A549 (cell line): Measurements from ENCODE around the gene ATOX1. TPM values are rescaled to one million over a fixed set of nuclear protein-coding genes. Genes with fewer than 3 reads are reported as not detected.
A peak's percentile ranks its signal among the peaks of the same experiment; 100 is the strongest.

Source experiments
- ATAC-seq, 2 experiments: fragments of 200-7000 bp in 1 of 2; fragments of >200 bp in 1 of 2; cut with Nextera tagmentation in 1 of 2; cut with Tn5 transposase in 1 of 2; 3 replicates each; pipeline versions ENCODE4 v1.8.0 to v1.9.1; 2018 to 2020; ENCODE audit warnings: mild to moderate bottlenecking in 1 of 2, moderate library complexity in 1 of 2
- CTCF ChIA-PET: fragments of 300-600 bp; sonication (Branson Sonifier 250); formaldehyde crosslinking; extraction: SDS; loops from one replicate; lab custom pipeline; 2021; ENCODE audit warnings: antibody characterized with exemption, inconsistent platforms; lab: Yijun Ruan, JAX
- POLR2A ChIA-PET: fragments of 350-600 bp; formaldehyde crosslinking; extraction: SDS; loops from one replicate; lab custom pipeline; 2021; ENCODE audit warnings: antibody characterized with exemption, inconsistent platforms; lab: Yijun Ruan, JAX
- DNase-seq, 2 experiments: peaks; one replicate each; pipeline versions ENCODE4 v3.0.0 to v3.0.0-alpha.2; 2011 to 2016; ENCODE audit warnings: low read depth in 1 of 2, low spot score in 1 of 2
- FAIRE-seq: peaks from 2 replicates; lab custom pipeline; 2011; peaks lifted over from hg19 to GRCh38; lab: Jason Lieb, UNC
- H3K27ac ChIP-seq, 2 experiments: fragments of >200 bp; sonication (Bioruptor Twin); formaldehyde crosslinking; 3 replicates each; pipeline ENCODE4 v1.5.1; 2016 to 2017
- H3K4me1 ChIP-seq: fragments of >200 bp; sonication (Bioruptor Twin); formaldehyde crosslinking; 3 replicates; pipeline ENCODE4 v1.6.1; 2016
- H3K4me2 ChIP-seq: fragments of >200 bp; sonication (Bioruptor Twin); formaldehyde crosslinking; 3 replicates; pipeline ENCODE4 v1.6.1; 2016
- H3K4me3 ChIP-seq: fragments of >200 bp; sonication (Bioruptor Twin); formaldehyde crosslinking; 3 replicates; pipeline ENCODE4 v1.5.1; 2016
- H3K9me3 ChIP-seq: fragments of >200 bp; sonication (Bioruptor Twin); formaldehyde crosslinking; 3 replicates; pipeline ENCODE4 v1.6.1; 2016
- BHLHE40 ChIP-seq: IDR thresholded peaks from 2 replicates; pipeline ENCODE4 v1.6.1; 2012; ENCODE audit warnings: low read depth, low read length, inconsistent platforms
- CBX2 ChIP-seq: fragments of 200-600 bp; sonication (generic); IDR thresholded peaks from 2 replicates; pipeline ENCODE4 v1.6.1; 2016; ENCODE audit warnings: low read depth, mild to moderate bottlenecking, borderline replicate concordance
- CEBPB ChIP-seq, 2 experiments: fragments of >200 bp in 1 of 2; sonication (Bioruptor Twin) in 1 of 2; formaldehyde crosslinking in 1 of 2; IDR thresholded peaks; 2 replicates each; pipeline ENCODE4 v1.6.1; 2012 to 2016
- E2F6 ChIP-seq: IDR thresholded peaks from 2 replicates; pipeline ENCODE4 v1.6.1; 2012; ENCODE audit warnings: low read depth, borderline replicate concordance
- EHF ChIP-seq: fragments of 250-450 bp; sonication (Bioruptor Pico); IDR thresholded peaks from 2 replicates; pipeline ENCODE4 v1.5.0; 2020; ENCODE audit warnings: mild to moderate bottlenecking
- ELK1 ChIP-seq: fragments of 150-350 bp; IDR thresholded peaks from 2 replicates; pipeline ENCODE4 v1.6.1; 2014; ENCODE audit warnings: low read depth, mild to moderate bottlenecking, low read length
- FOSB ChIP-seq: fragments of 250-450 bp; sonication (Bioruptor Pico); IDR thresholded peaks from 2 replicates; pipeline ENCODE4 v1.5.0; 2020; ENCODE audit warnings: mild to moderate bottlenecking, moderate library complexity
- FOXS1 ChIP-seq: fragments of 250-450 bp; sonication (Bioruptor Pico); IDR thresholded peaks from 2 replicates; pipeline ENCODE4 v1.5.0; 2020; ENCODE audit warnings: mild to moderate bottlenecking, moderate library complexity
- GATA3 ChIP-seq: IDR thresholded peaks from 2 replicates; pipeline ENCODE4 v1.6.1; 2012; ENCODE audit warnings: borderline replicate concordance
- HES2 ChIP-seq: fragments of >200 bp; sonication (Bioruptor Twin); formaldehyde crosslinking; IDR thresholded peaks from 2 replicates; pipeline ENCODE4 v1.6.1; 2016
- HEYL ChIP-seq: fragments of 250-450 bp; sonication (Bioruptor Pico); IDR thresholded peaks from 2 replicates; pipeline ENCODE4 v1.8.0; 2021; ENCODE audit warnings: mild to moderate bottlenecking, moderate library complexity
- HMGXB4 ChIP-seq: fragments of 250-450 bp; sonication (Bioruptor Pico); IDR thresholded peaks from 2 replicates; pipeline ENCODE4 v1.5.0; 2021; ENCODE audit warnings: mild to moderate bottlenecking, moderate library complexity, borderline replicate concordance
- HOXA7 ChIP-seq: fragments of 250-450 bp; sonication (Bioruptor Pico); IDR thresholded peaks from 2 replicates; pipeline ENCODE4 v1.5.0; 2020; ENCODE audit warnings: mild to moderate bottlenecking, moderate library complexity
- HOXB5 ChIP-seq: fragments of 250-450 bp; sonication (Bioruptor Pico); IDR thresholded peaks from 2 replicates; pipeline ENCODE4 v1.5.0; 2020; ENCODE audit warnings: mild to moderate bottlenecking, moderate library complexity
- JUN ChIP-seq, 2 experiments: fragments of >200 bp; sonication (Bioruptor Twin); formaldehyde crosslinking; IDR thresholded peaks; 2 replicates in 1 of 2; 3 replicates in 1 of 2; pipeline ENCODE4 v1.6.1; 2016 to 2017
- JUNB ChIP-seq: fragments of >200 bp; sonication (Bioruptor Twin); formaldehyde crosslinking; IDR thresholded peaks from 2 replicates; pipeline ENCODE4 v1.6.1; 2016
- KDM1A ChIP-seq: fragments of 200-600 bp; sonication (generic); IDR thresholded peaks from 2 replicates; pipeline ENCODE4 v1.6.1; 2016; ENCODE audit warnings: low read depth, mild to moderate bottlenecking
- KDM5A ChIP-seq: fragments of 200-600 bp; sonication (generic); IDR thresholded peaks from 2 replicates; pipeline ENCODE4 v1.6.1; 2016; ENCODE audit warnings: antibody characterized with exemption, mild to moderate bottlenecking
- MAFK ChIP-seq: fragments of 450-650 bp; IDR thresholded peaks from 2 replicates; pipeline ENCODE4 v1.6.1; 2014; ENCODE audit not compliant: partially characterized antibody
- MAZ ChIP-seq: fragments of 150-350 bp; IDR thresholded peaks from 2 replicates; pipeline ENCODE4 v1.6.1; 2014; ENCODE audit warnings: antibody characterized with exemption, low read depth, low read length, borderline replicate concordance
- MYC ChIP-seq: IDR thresholded peaks from 2 replicates; pipeline ENCODE4 v1.6.1; 2012; ENCODE audit warnings: mild to moderate bottlenecking, inconsistent platforms, low read length, improper control_type of control experiment, borderline replicate concordance
- NFE2L2 ChIP-seq: fragments of 150-350 bp; conservative IDR thresholded peaks from 2 replicates; pipeline ENCODE4 v1.6.1; 2014; ENCODE audit warnings: low read length
- NPAS2 ChIP-seq: fragments of 250-450 bp; sonication (Bioruptor Pico); IDR thresholded peaks from 2 replicates; pipeline ENCODE4 v1.8.0; 2022; ENCODE audit warnings: mild to moderate bottlenecking, moderate library complexity, borderline replicate concordance
- NR3C1 ChIP-seq: fragments of >200 bp; sonication (Bioruptor Twin); formaldehyde crosslinking; IDR thresholded peaks from 3 replicates; pipeline ENCODE4 v1.6.1; 2017
- RAD21 ChIP-seq, 2 experiments: fragments of >200 bp in 1 of 2; sonication (Bioruptor Twin) in 1 of 2; formaldehyde crosslinking in 1 of 2; IDR thresholded peaks in 1 of 2; conservative IDR thresholded peaks in 1 of 2; 2 replicates in 1 of 2; 3 replicates in 1 of 2; pipeline ENCODE4 v1.6.1; 2012 to 2018; ENCODE audit warnings: inconsistent platforms in 1 of 2
- RCOR1 ChIP-seq: fragments of 150-350 bp; IDR thresholded peaks from 2 replicates; pipeline ENCODE4 v1.6.1; 2014; ENCODE audit warnings: antibody characterized with exemption, low read length, low read depth
- RNF2 ChIP-seq: fragments of 200-600 bp; sonication (generic); IDR thresholded peaks from 2 replicates; pipeline ENCODE4 v1.6.1; 2016; ENCODE audit warnings: low read depth, mild to moderate bottlenecking, antibody characterized with exemption, moderate library complexity, borderline replicate concordance
- TFCP2L1 ChIP-seq: fragments of 250-450 bp; sonication (Bioruptor Pico); IDR thresholded peaks from 2 replicates; pipeline ENCODE4 v1.5.0; 2021; ENCODE audit warnings: mild to moderate bottlenecking
- ZC3H11A ChIP-seq: fragments of 450-650 bp; IDR thresholded peaks from 2 replicates; pipeline ENCODE4 v1.6.1; 2014; ENCODE audit warnings: antibody characterized with exemption, mild to moderate bottlenecking
- ZNF302 ChIP-seq: fragments of 250-450 bp; sonication (Bioruptor Pico); IDR thresholded peaks from 2 replicates; pipeline ENCODE4 v1.9.0; 2021; ENCODE audit warnings: inconsistent platforms, mild to moderate bottlenecking, moderate library complexity
- WGBS: methylation state at CpG from one replicate; pipeline ENCODE4 v1.1.6; 2017; ENCODE audit errors: missing lambda C conversion rate; 5-methylcytosine and 5-hydroxymethylcytosine counted together
- polyA plus RNA-seq, 4 experiments: library from polyadenylated mRNA; depleted of rRNA in 3 of 4; stranded (reverse); fragments of >200 nt; fragmentation: RNase III in 1 of 4; extraction: RNeasy Plus Mini Kit Qiagen cat#74134 plus additional on column Dnase treatment in 1 of 4; gene quantifications; 2 replicates in 3 of 4; 3 replicates in 1 of 4; pipeline ENCODE4 v1.2.3, GENCODE V29; 2011 to 2017

ATOX1 gene
- polyA plus RNA-seq, 2 of the 4 experiments (the other 2 are of a cell fraction) = 58.1 to 218 TPM

GRCh38 chr5:151721812-151722391 is 36.5 kb downstream of the ATOX1 start:
- FAIRE-seq (no peak), DNase-seq (no peak), ATAC-seq (peak; percentile 38 to 39; a peak in 4 of 6 replicates)
- Histone ChIP-seq H3K4me2 (no peak overlapping the region), H3K27ac (peak overlapping the region; percentile 33 to 58; a peak in 3 of 6 replicates), H3K4me3 (no peak overlapping the region), H3K4me1 (peaks cover 12% of the 10 kb centered on the region; the same call in 2 of the 3 replicates), H3K9me3 (no peaks in the 10 kb centered on the region)
- CTCF ChIA-PET = interaction anchor here (0.6 to 9.4 kb wide), 6 partner anchors 15 to 70 kb away, joined by 3 to 65 read pairs (median 4); no protein-coding TSS in a partner anchor
- POLR2A ChIA-PET = no interaction called here
- TF ChIP-seq FOXS1 (CRISPR knock-in tag) = no peak
- TF ChIP-seq RNF2 = no peak
- TF ChIP-seq RAD21 (conservative IDR thresholded peaks at IDR 0.05 in 1 of 2, IDR thresholded peaks at IDR 0.05 in 1 of 2) = no peak
- TF ChIP-seq JUNB = no peak
- no peak for TF ChIP-seq RCOR1
- no peak for TF ChIP-seq CBX2
- no peak for TF ChIP-seq MYC
- TF ChIP-seq FOSB (CRISPR knock-in tag) = no peak
- no peak for TF ChIP-seq HMGXB4 (CRISPR knock-in tag)
- TF ChIP-seq HEYL = no peak
- TF ChIP-seq HES2 = no peak
- TF ChIP-seq GATA3 = no peak
- no peak for TF ChIP-seq JUN (IDR thresholded peaks at IDR 0.05)
- TF ChIP-seq HOXA7 (CRISPR knock-in tag) = no peak
- TF ChIP-seq E2F6 = no peak
- no peak for TF ChIP-seq NFE2L2
- TF ChIP-seq MAFK = no peak

DNA sequence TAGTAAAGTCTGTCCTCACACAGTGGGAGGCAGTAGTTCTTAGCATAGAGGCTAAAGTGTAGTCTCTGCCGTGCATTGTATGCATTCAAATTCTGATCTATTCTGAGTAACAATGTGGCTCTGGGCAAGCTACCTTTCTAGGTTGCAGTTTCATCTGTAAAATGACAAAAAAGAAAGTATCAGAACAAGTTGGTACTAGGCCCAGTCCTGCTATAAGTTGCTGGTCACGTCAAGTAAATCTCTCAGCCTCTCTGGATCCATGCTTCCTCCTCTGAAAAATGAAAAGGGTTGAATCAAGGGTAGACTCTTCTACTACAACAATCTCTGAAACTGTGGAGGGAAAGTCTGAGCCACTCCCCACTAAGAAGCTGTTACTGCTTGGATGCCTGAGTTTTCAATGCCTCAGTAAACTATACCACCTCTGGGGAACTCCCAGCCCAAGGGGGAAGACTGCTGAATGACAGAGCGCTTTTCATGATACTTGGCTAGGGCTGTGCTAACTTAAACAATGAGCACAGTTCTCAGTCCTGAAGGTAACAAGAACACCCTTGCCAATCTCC is 37.3 kb downstream of the ATOX1 start:
- ATAC-seq (peak in 1 of 2 experiments; percentile 44; a peak in 3 of 6 replicates), FAIRE-seq (no peak), DNase-seq (no peak)
- Histone ChIP-seq H3K4me3 (no peak overlapping the region), H3K9me3 (no peaks in the 10 kb centered on the region), H3K4me2 (no peak overlapping the region), H3K27ac (peak overlapping the region; percentile 33 to 58; a peak in 3 of 6 replicates), H3K4me1 (peaks cover 12% of the 10 kb centered on the region; the same call in 2 of the 3 replicates)
- TF ChIP-seq ZC3H11A = no peak
- TF ChIP-seq TFCP2L1 (CRISPR knock-in tag) = no peak
- TF ChIP-seq JUN (IDR thresholded peaks at IDR 0.05) = no peak
- no peak for TF ChIP-seq ZNF302 (CRISPR knock-in tag)
- no peak for TF ChIP-seq HMGXB4 (CRISPR knock-in tag)
- no peak for TF ChIP-seq EHF (CRISPR knock-in tag)
- no peak for TF ChIP-seq HES2
- TF ChIP-seq CEBPB (IDR thresholded peaks at IDR 0.05) = no peak
- no peak for TF ChIP-seq JUNB
- no peak for TF ChIP-seq BHLHE40
- TF ChIP-seq ELK1 = no peak
- TF ChIP-seq E2F6 = no peak
- no peak for TF ChIP-seq HOXB5
- TF ChIP-seq KDM5A = no peak
- no peak for TF ChIP-seq NR3C1
- TF ChIP-seq KDM1A = no peak
- TF ChIP-seq NPAS2 (CRISPR knock-in tag) = no peak
- no peak for TF ChIP-seq MAZ
- WGBS = 69% methylated on average over 3 of the region's 3 CpGs
- POLR2A ChIA-PET = interaction anchor here (0.9 kb wide), 1 partner anchor 20 kb away, joined by 3 read pairs; no protein-coding TSS in a partner anchor
- CTCF ChIA-PET = interaction anchor here (0.6 to 9.4 kb wide), 7 partner anchors 15 to 64 kb away, joined by 3 to 65 read pairs (median 3); no protein-coding TSS in a partner anchor
